ENCODE results near the gene ARPC1A. TPM values are rescaled to one million over a fixed set of nuclear protein-coding genes. Genes with fewer than 3 reads are reported as not detected.

The ARPC1A gene
- polyA plus RNA-seq, 1 experiment, result 243 TPM

DNA sequence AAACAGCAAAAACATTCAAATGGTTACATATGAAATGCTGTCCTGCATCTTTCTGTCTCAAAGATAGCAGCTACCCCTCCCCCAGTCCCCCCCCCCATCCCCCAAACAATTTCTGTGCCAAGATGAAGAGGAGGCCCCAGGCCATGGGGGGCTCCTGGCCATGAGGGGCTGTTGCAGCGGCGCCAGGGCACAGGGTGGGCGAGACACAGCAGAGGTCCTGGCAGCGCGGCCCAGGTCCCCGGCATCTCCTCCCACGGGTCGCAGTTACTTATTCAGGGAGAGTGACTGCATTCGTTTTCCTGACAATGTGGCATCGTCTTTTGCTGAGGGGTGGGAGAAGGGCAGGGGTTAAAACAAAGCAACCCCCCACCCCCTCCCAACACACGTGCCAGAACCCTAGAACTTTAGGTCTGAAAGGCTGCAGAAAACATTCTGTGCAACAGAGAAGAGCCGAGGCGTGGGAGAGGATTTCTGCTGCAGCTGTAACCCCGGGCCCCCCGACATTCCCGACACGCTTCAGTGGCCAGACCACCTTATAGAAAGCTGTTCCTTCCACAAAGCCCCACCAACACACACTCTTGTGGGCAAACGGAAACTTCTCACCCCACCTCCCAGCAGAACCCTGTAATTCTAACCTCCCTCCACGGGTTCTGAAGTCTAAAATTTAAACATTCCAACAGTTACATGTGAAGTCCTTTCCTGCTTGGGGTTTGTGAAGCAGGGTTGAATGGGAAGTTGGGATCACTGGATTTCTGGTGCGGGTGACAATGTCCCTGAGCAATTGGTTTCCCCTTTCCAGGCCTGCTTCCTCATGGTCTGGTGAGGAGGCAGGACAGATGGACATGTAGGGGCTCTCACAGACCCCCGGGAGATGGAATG, 71.0 kb downstream of the ARPC1A start:
- TF ChIP-seq, protein P1, sequence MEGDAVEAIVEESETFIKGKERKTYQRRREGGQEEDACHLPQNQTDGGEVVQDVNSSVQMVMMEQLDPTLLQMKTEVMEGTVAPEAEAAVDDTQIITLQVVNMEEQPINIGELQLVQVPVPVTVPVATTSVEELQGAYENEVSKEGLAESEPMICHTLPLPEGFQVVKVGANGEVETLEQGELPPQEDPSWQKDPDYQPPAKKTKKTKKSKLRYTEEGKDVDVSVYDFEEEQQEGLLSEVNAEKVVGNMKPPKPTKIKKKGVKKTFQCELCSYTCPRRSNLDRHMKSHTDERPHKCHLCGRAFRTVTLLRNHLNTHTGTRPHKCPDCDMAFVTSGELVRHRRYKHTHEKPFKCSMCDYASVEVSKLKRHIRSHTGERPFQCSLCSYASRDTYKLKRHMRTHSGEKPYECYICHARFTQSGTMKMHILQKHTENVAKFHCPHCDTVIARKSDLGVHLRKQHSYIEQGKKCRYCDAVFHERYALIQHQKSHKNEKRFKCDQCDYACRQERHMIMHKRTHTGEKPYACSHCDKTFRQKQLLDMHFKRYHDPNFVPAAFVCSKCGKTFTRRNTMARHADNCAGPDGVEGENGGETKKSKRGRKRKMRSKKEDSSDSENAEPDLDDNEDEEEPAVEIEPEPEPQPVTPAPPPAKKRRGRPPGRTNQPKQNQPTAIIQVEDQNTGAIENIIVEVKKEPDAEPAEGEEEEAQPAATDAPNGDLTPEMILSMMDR (IDR thresholded peaks at IDR 0.05; ENCODE audit: insufficient read depth, low read depth, low read length), result no peak
- CTCF ChIA-PET, result no interaction called here
- POLR2A ChIA-PET, result no interaction called here
- Histone ChIP-seq H3K27me3 (ENCODE audit: control insufficient read depth, insufficient read depth, low read length) (no peaks in the 10 kb centered on the region), H3K36me3 (ENCODE audit: control insufficient read depth, insufficient read depth, low read length) (peaks cover 47% of the 10 kb centered on the region), H3K4me3 (ENCODE audit: low read depth, low read length) (no peak overlapping the region)
- no peak for DNase-seq (ENCODE audit: low read depth)

DNA sequence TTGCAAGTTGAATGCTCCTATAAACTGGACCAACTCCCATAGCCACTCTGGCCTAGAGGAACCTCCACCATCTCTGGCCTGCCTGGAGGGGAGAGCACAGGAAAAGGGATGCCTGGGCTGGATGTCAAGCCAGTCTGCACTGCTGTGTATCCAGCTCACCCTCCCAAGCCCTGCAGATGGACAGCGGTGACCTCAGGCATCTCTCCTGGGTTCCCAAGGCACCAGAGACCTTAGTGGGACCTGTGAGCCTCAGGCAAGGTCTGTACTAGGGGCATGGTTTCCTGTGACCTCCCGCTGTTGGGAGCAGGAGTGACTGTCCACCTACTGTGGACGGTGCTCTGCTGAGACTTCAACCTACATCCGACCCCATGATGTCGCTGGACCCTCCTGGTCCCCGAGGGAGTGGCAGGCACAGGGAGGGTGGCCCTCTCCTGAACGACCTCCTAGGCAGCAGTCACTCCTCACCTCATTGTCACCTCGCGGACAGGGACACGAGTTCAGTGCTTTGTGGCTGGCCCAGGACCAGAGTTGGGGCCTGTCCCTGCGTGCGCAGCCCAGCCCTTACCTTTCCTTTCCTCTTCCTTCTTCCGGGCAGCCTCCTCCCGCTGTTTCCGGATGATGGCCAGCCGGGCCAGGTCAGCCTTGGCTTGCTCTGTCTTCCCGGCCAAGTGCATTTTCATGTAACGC, 71.7 kb downstream of the ARPC1A start:
- no peak overlapping the region for H3K4me3 ChIP-seq (ENCODE audit: low read depth, low read length)
- no peaks in the 10 kb centered on the region for H3K27me3 ChIP-seq (ENCODE audit: control insufficient read depth, insufficient read depth, low read length)
- peaks cover 45% of the 10 kb centered on the region for H3K36me3 ChIP-seq (ENCODE audit: control insufficient read depth, insufficient read depth, low read length)
- ChIA-PET CTCF (no interaction called here), POLR2A (no interaction called here)
- DNase-seq (ENCODE audit: low read depth), result no peak
- TF ChIP-seq, protein P1 (IDR thresholded peaks at IDR 0.05; ENCODE audit: insufficient read depth, low read depth, low read length), result no peak

DNA sequence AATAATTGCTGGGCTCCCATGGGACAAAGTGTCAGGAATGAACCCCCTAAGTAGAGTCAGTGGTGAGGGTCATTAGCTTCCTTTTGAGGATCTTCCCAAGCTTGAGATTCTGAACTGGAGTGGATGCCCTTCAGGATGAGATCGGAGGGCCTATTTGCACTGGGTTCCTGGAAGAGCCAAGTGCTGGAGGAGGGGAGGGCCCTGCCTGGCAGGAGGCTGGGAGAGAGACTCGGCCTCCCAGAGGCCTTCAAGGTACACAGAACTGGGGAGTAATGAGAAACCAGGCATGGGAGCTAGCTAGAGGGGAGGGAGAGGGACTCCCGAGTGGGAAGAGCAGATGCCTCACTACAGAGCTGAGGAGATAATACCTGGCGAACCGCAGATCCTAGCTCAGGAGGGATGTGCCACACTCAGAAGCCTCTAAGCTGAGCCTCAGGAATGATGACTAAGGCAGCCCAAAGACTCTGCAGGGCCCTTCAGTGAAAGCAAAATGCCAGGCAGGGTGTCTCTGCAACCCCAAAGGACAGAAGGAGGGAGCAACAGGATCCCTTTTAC, 73.3 kb downstream of the ARPC1A start:
- CTCF ChIA-PET, result interaction anchor here (0.6 to 1.0 kb wide), 5 partner anchors 10 to 363 kb away, joined by 3 read pairs; partner anchors contain the start of gene BUD31
- POLR2A ChIA-PET, result no interaction called here
- no peak for DNase-seq (ENCODE audit: low read depth)
- TF ChIP-seq, protein P1 (IDR thresholded peaks at IDR 0.05; ENCODE audit: insufficient read depth, low read depth, low read length), result no peak
- peaks cover 42% of the 10 kb centered on the region for H3K36me3 ChIP-seq (ENCODE audit: control insufficient read depth, insufficient read depth, low read length)
- no peak overlapping the region for H3K4me3 ChIP-seq (ENCODE audit: low read depth, low read length)
- no peaks in the 10 kb centered on the region for H3K27me3 ChIP-seq (ENCODE audit: control insufficient read depth, insufficient read depth, low read length)

DNA sequence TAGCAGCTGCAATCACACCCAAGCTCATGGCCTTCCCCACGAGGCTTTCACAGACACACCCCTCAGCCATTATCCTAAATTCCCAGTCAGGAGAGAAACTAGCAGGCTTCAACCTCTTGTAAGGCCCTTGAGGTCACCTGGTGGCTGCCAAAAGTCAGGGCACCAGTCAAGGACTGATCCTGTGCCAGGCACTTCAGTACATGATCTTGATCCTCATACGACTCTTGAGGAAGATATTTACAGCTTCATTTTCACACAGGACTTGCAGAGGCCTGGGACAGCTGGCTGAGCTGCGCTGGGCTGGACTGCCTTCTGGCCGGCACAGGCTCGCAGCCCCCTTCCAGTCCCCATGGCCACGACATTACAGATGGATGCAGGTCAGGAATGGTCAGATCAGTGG, 73.9 kb downstream of the ARPC1A start:
- CTCF ChIA-PET, result interaction anchor here (0.6 to 0.8 kb wide), 2 partner anchors 9 to 364 kb away, joined by 3 read pairs; no protein-coding TSS in a partner anchor
- TF ChIP-seq, protein P1 (IDR thresholded peaks at IDR 0.05; ENCODE audit: insufficient read depth, low read depth, low read length), result no peak
- H3K27me3 ChIP-seq (ENCODE audit: control insufficient read depth, insufficient read depth, low read length), result no peaks in the 10 kb centered on the region
- H3K4me3 ChIP-seq (ENCODE audit: low read depth, low read length), result no peak overlapping the region
- H3K36me3 ChIP-seq (ENCODE audit: control insufficient read depth, insufficient read depth, low read length), result peaks cover 42% of the 10 kb centered on the region
- POLR2A ChIA-PET, result no interaction called here
- no peak for DNase-seq (ENCODE audit: low read depth)

DNA sequence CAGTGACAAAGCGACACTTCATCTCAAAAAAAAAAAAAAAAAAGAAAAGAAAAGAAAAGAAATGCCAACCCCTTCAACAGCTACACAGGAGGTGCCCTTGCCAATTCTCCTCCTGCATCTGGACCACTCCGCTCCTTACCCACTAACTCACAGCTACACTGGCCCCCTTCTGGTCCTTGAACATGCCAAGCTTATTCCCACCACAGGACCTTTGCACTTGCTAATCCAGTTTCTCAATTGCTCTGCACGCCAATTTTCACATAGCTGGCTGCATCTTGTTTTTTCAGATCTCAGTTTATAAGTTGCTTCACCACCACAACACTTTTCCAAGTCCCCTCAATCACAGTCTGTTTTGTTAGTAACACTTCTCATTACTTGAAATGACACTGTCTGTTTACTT, 77.2 kb downstream of the ARPC1A start:
- DNase-seq (ENCODE audit: low read depth), result no peak
- no peak overlapping the region for H3K4me3 ChIP-seq (ENCODE audit: low read depth, low read length)
- CTCF ChIA-PET, result interaction anchor here (2.2 kb wide), 1 partner anchor 10 kb away, joined by 7 read pairs; no protein-coding TSS in a partner anchor
- H3K27me3 ChIP-seq (ENCODE audit: control insufficient read depth, insufficient read depth, low read length), result no peaks in the 10 kb centered on the region
- POLR2A ChIA-PET, result no interaction called here
- TF ChIP-seq, protein P1 (IDR thresholded peaks at IDR 0.05; ENCODE audit: insufficient read depth, low read depth, low read length), result no peak
- H3K36me3 ChIP-seq (ENCODE audit: control insufficient read depth, insufficient read depth, low read length), result peaks cover 30% of the 10 kb centered on the region
